NOMO-1 (cell line): ENCODE data around the gene CPED1.
A peak's percentile ranks its signal among the peaks of the same experiment; 100 is the strongest.
"Not testable (repeated sequence)": the region's sequence is repeated elsewhere in the genome, so short reads cannot be mapped to it uniquely, and the experiment has no call there.

Source experiments
- DNase-seq, 2 experiments: peaks; one replicate each; lab custom pipeline; 2025; ENCODE audit not compliant: unreplicated experiment in 2 of 2; lab: John Stamatoyannopoulos, UW

Gene CPED1

GRCh38 chr7:121272676-121273075, 284.2 kb downstream of the CPED1 start:
- DNase-seq, result no peak

GRCh38 chr7:121273467-121274167, 285.1 kb downstream of the CPED1 start:
- DNase-seq, result no peak

- no peak for DNase-seq
These were observed 286.0 kb downstream of the CPED1 start for GRCh38 chr7:121274467-121274866.

GRCh38 chr7:121275204-121275603, 286.7 kb downstream of the CPED1 start:
- DNase-seq, result no peak

- no peak for DNase-seq
These were observed 287.8 kb downstream of the CPED1 start for GRCh38 chr7:121276313-121276712.

GRCh38 chr7:121278120-121279021, 289.9 kb downstream of the CPED1 start:
- DNase-seq, result no peak

GRCh38 chr7:121279060-121279620, 290.6 kb downstream of the CPED1 start:
- DNase-seq, result no peak

- DNase-seq, result no peak
These were observed 291.3 kb downstream of the CPED1 start for GRCh38 chr7:121279822-121280221.

GRCh38 chr7:121280656-121281055, 292.1 kb downstream of the CPED1 start:
- DNase-seq, result no peak

GRCh38 chr7:121282129-121282528, 293.6 kb downstream of the CPED1 start:
- no peak for DNase-seq

- no peak for DNase-seq
These were observed 296.7 kb downstream of the CPED1 start for GRCh38 chr7:121285066-121285667.

- DNase-seq, result no peak
These were observed 297.7 kb downstream of the CPED1 start for GRCh38 chr7:121286186-121286585.

GRCh38 chr7:121286742-121287734, 298.5 kb downstream of the CPED1 start:
- DNase-seq, result peak in 1 of 2 experiments; percentile 0

- DNase-seq, result no peak
These were observed 300.4 kb downstream of the CPED1 start for GRCh38 chr7:121288894-121289293.

- DNase-seq, result not testable (repeated sequence)
These were observed 301.4 kb downstream of the CPED1 start for GRCh38 chr7:121289930-121290329.

- no peak for DNase-seq
These were observed 306.0 kb downstream of the CPED1 start for GRCh38 chr7:121294448-121294992.

GRCh38 chr7:121297843-121298242, 309.3 kb downstream of the CPED1 start:
- DNase-seq, result no peak

- DNase-seq, result no peak
These were observed 310.3 kb downstream of the CPED1 start for GRCh38 chr7:121298831-121299239.

- no peak for DNase-seq
These were observed 312.3 kb downstream of the CPED1 start for GRCh38 chr7:121300685-121301420.
